ENCODE measurements around the gene DACT3. TPM values are rescaled to one million over a fixed set of nuclear protein-coding genes. Genes with fewer than 3 reads are reported as not detected.
A peak's percentile ranks its signal among the peaks of the same experiment; 100 is the strongest.

DACT3 gene
- total RNA-seq, 3 donors from 2014 or later: 1.9 to 60.9 (median 3.4) TPM

DNA sequence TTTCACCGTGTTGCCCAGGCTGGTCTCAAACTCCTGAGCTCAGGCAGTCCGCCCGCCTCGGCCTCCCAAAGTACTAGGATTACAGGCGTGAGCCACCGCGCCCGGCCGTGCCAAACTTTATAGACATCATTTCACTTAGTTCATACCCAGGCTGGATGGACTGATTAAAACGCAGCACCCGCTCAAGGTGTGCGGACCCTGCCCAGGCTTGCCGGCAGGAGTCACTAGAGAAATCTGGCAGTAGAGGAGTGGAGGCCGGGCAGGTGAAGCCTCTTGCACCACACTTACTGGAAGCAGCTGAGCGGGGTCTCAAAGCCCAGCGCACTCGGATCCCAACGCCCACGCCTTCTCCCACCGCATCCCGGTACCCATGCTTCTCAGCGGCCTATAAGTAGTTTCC lies 47.5 kb downstream of the DACT3 start:
- intact Hi-C loops (cut with DNase I, micrococcal nuclease): no loop called here
- H3K36me3 ChIP-seq (ENCODE audit: low read depth): peaks cover 11% of the 10 kb centered on the region
- ATAC-seq: no peak
- TF ChIP-seq, protein P1, sequence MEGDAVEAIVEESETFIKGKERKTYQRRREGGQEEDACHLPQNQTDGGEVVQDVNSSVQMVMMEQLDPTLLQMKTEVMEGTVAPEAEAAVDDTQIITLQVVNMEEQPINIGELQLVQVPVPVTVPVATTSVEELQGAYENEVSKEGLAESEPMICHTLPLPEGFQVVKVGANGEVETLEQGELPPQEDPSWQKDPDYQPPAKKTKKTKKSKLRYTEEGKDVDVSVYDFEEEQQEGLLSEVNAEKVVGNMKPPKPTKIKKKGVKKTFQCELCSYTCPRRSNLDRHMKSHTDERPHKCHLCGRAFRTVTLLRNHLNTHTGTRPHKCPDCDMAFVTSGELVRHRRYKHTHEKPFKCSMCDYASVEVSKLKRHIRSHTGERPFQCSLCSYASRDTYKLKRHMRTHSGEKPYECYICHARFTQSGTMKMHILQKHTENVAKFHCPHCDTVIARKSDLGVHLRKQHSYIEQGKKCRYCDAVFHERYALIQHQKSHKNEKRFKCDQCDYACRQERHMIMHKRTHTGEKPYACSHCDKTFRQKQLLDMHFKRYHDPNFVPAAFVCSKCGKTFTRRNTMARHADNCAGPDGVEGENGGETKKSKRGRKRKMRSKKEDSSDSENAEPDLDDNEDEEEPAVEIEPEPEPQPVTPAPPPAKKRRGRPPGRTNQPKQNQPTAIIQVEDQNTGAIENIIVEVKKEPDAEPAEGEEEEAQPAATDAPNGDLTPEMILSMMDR (IDR thresholded peaks at IDR 0.05): no peak
- peaks cover 4% of the 10 kb centered on the region for H3K4me1 ChIP-seq (ENCODE audit: low read depth)
- DNase-seq: peak in 2 of 3 donors; percentile 31 to 43
- H3K9me3 ChIP-seq: no peaks in the 10 kb centered on the region
- H3K4me3 ChIP-seq: no peak overlapping the region

DNA sequence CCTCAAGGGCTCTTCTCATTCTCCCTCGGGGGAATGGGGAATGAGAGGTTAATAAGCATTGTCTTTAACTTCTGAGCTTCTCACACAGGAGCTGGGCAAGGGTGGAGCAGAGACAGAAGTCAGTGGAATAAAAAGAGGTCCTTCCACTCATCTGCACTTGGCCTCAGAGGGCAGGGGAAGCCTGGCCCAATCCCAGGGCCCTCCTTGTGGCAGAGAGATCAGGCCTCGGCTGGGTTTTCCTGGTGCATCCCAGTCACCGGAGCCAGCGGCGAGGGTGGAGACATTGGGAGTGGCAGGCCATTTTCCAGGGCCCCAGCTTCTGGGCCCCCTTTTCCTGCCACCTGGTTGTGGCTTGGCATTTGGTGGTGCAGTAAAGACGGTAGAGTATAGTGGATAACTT lies 49.2 kb downstream of the DACT3 start:
- Histone ChIP-seq H3K9me3 (no peaks in the 10 kb centered on the region), H3K4me1 (ENCODE audit: low read depth) (peaks cover 3% of the 10 kb centered on the region), H3K36me3 (ENCODE audit: low read depth) (peaks cover 15% of the 10 kb centered on the region), H3K4me3 (no peak overlapping the region)
- intact Hi-C loops (cut with DNase I, micrococcal nuclease): no loop called here
- ATAC-seq: peak; percentile 6
- TF ChIP-seq, protein P1 (IDR thresholded peaks at IDR 0.05): no peak
- peak in 2 of 3 donors; percentile 27 to 42 for DNase-seq

DNA sequence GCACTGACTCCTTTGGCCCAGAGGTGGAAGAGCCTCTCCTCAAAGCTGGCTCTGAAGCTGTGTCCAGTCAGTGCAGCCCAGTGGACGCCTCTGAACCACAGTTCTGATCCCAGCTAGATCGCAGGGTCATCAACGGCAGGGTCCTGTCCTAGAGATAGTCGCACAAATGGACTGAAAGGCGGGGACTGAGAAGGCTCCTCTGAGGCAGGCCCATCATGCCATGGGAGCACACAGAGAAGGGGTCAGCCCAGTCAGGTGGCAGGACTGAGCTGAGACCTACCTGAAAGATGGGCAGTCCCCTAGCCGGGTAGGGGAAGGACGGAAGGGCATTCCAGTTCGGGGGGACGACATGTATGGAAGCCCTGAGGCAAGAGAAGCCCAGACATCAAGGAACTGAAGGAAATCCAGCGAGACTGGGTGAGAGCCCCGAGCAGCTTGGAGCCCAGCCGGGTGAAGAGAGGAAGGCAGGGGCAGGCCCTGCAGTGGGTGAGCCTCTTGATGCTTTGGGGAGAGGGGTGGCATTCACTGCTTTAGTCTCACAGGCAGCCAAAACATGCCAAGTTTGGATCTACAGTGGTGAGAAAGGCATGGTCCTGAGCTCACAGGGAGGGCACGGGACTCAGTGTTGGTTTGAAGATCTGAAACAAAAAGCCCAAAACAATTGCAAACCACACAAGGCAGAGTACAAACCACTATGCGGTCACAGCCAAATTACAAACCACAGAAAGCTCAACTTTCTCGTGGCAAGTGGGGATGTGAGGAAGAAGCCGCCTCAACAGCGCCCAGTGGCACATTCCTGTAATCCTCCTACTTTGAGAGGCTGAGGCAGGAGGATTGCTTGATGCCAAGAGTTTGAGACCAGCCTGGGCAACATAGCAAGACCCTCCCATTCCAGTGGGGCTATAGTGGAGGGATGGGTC lies 49.9 kb downstream of the DACT3 start:
- H3K4me1 ChIP-seq (ENCODE audit: low read depth): no peaks in the 10 kb centered on the region
- DNase-seq (peak in 2 of 3 donors; percentile 19 to 38), ATAC-seq (peak; percentile 3)
- TF ChIP-seq, protein P1 (IDR thresholded peaks at IDR 0.05): no peak
- intact Hi-C loops (cut with DNase I, micrococcal nuclease): no loop called here
- peaks cover 15% of the 10 kb centered on the region for H3K36me3 ChIP-seq (ENCODE audit: low read depth)
- no peak overlapping the region for H3K4me3 ChIP-seq
- no peaks in the 10 kb centered on the region for H3K9me3 ChIP-seq

DNA sequence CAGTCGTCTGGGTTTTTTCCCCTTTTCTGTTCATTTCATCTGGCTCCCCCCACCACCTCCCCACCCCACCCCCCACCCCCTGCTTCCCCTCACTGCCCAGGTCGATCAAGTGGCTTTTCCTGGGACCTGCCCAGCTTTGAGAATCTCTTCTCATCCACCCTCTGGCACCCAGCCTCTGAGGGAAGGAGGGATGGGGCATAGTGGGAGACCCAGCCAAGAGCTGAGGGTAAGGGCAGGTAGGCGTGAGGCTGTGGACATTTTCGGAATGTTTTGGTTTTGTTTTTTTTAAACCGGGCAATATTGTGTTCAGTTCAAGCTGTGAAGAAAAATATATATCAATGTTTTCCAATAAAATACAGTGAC lies 50.6 kb downstream of the DACT3 start:
- no peak for ATAC-seq

DNA sequence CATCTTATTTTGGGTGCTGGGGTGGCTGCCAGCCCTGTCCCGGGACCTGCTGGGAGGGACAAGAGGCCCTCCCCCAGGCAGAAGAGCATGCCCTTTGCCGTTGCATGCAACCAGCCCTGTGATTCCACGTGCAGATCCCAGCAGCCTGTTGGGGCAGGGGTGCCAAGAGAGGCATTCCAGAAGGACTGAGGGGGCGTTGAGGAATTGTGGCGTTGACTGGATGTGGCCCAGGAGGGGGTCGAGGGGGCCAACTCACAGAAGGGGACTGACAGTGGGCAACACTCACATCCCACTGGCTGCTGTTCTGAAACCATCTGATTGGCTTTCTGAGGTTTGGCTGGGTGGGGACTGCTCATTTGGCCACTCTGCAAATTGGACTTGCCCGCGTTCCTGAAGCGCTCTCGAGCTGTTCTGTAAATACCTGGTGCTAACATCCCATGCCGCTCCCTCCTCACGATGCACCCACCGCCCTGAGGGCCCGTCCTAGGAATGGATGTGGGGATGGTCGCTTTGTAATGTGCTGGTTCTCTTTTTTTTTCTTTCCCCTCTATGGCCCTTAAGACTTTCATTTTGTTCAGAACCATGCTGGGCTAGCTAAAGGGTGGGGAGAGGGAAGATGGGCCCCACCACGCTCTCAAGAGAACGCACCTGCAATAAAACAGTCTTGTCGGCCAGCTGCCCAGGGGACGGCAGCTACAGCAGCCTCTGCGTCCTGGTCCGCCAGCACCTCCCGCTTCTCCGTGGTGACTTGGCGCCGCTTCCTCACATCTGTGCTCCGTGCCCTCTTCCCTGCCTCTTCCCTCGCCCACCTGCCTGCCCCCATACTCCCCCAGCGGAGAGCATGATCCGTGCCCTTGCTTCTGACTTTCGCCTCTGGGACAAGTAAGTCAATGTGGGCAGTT lies 51.2 kb downstream of the DACT3 start:
- peaks cover 15% of the 10 kb centered on the region for H3K36me3 ChIP-seq (ENCODE audit: low read depth)
- intact Hi-C loops (cut with DNase I, micrococcal nuclease): no loop called here

More for the DNA sequence above, 50.6 kb downstream of the DACT3 start:
- H3K9me3 ChIP-seq: no peaks in the 10 kb centered on the region
- peak in 1 of 3 donors; percentile 10 for DNase-seq
- H3K4me1 ChIP-seq (ENCODE audit: low read depth): no peaks in the 10 kb centered on the region
- intact Hi-C loops (cut with DNase I, micrococcal nuclease): no loop called here
- H3K4me3 ChIP-seq: no peak overlapping the region
- TF ChIP-seq, protein P1 (IDR thresholded peaks at IDR 0.05): no peak
- H3K36me3 ChIP-seq (ENCODE audit: low read depth): peaks cover 15% of the 10 kb centered on the region

More for the DNA sequence above, 51.2 kb downstream of the DACT3 start:
- H3K4me3 ChIP-seq: no peak overlapping the region
- ATAC-seq: no peak
- no peaks in the 10 kb centered on the region for H3K4me1 ChIP-seq (ENCODE audit: low read depth)
- DNase-seq: peak in 2 of 3 donors; percentile 21 to 50
- TF ChIP-seq, protein P1 (IDR thresholded peaks at IDR 0.05): no peak
- no peaks in the 10 kb centered on the region for H3K9me3 ChIP-seq
